Measurements from ENCODE around the gene IFNAR1.

The IFNAR1 gene

GRCh38 chr21:33403786-33404585, 79.2 kb downstream of the IFNAR1 start:
- DNase-seq: peak; percentile 2

GRCh38 chr21:33406493-33406892, 81.7 kb downstream of the IFNAR1 start:
- DNase-seq: no peak

Data from NCI-H2081 treated with DMSO at 0.1 percent for 48 hours (cell line).